Stimulated activated CD4-positive, alpha-beta T cell treated with anti-CD3 and anti-CD28 coated beads, Interleukin-2, amount 100 ng/mL, for 48 hours (primary cell): Measurements from ENCODE around the gene TRIM33.

Experiments
- DNase-seq, 2 donors: peaks; one replicate each; pipeline ENCODE4 v3.0.0-alpha.2; 2020

The TRIM33 gene

GRCh38 chr1:114511032-114511785 lies at the start of gene TRIM33:
Gene TRIM33, minus strand, starts transcription at chr1:114511203. Its CDS starts 127 bp downstream, at chr1:114511076.
- peak; percentile 86 to 88 for DNase-seq

GRCh38 chr1:114559356-114559755 lies 48.4 kb upstream of the TRIM33 start:
- no peak for DNase-seq

- no peak for DNase-seq
These were observed 47.5 kb upstream of the TRIM33 start for GRCh38 chr1:114558544-114558943.

GRCh38 chr1:114554577-114554976 lies 43.6 kb upstream of the TRIM33 start:
- DNase-seq, result no peak

- no peak for DNase-seq
These were observed 41.2 kb upstream of the TRIM33 start for GRCh38 chr1:114552106-114552639.

GRCh38 chr1:114551400-114551799 lies 40.4 kb upstream of the TRIM33 start:
- DNase-seq, result no peak

GRCh38 chr1:114550336-114550735 lies 39.3 kb upstream of the TRIM33 start:
- no peak for DNase-seq

- no peak for DNase-seq
These were observed 38.1 kb upstream of the TRIM33 start for GRCh38 chr1:114549137-114549536.

GRCh38 chr1:114547076-114547475 lies 36.1 kb upstream of the TRIM33 start:
- no peak for DNase-seq

GRCh38 chr1:114545796-114546195 lies 34.8 kb upstream of the TRIM33 start:
- no peak for DNase-seq

GRCh38 chr1:114545315-114545714 lies 34.3 kb upstream of the TRIM33 start:
- no peak for DNase-seq

GRCh38 chr1:114540821-114541220 lies 29.8 kb upstream of the TRIM33 start:
- DNase-seq, result no peak

GRCh38 chr1:114540272-114540671 lies 29.3 kb upstream of the TRIM33 start:
- DNase-seq, result no peak

- no peak for DNase-seq
These were observed 25.0 kb upstream of the TRIM33 start for GRCh38 chr1:114536043-114536442.

- no peak for DNase-seq
These were observed 24.4 kb upstream of the TRIM33 start for GRCh38 chr1:114535401-114535800.

GRCh38 chr1:114531094-114531493 lies 20.1 kb upstream of the TRIM33 start:
- no peak for DNase-seq

- no peak for DNase-seq
These were observed 19.2 kb upstream of the TRIM33 start for GRCh38 chr1:114530224-114530623.

GRCh38 chr1:114524944-114525343 lies 13.9 kb upstream of the TRIM33 start:
- no peak for DNase-seq

GRCh38 chr1:114522264-114522575 lies 11.2 kb upstream of the TRIM33 start:
- no peak for DNase-seq

- no peak for DNase-seq
These were observed 10.6 kb upstream of the TRIM33 start for GRCh38 chr1:114521396-114522263.

- DNase-seq, result no peak
These were observed 6.3 kb upstream of the TRIM33 start for GRCh38 chr1:114517348-114517747.

GRCh38 chr1:114512595-114513280 lies 1.7 kb upstream of the TRIM33 start:
- no peak for DNase-seq

- DNase-seq, result peak; percentile 8 to 28
These were observed 550 bp downstream of the TRIM33 start for GRCh38 chr1:114510274-114511031.
